Stimulated activated CD8-positive, alpha-beta memory T cell treated with anti-CD3 and anti-CD28 coated beads, Interleukin-4, amount 100 ng/mL, for 24 hours (primary cell): ENCODE data around the gene LINC01488.

ENCODE experiments used
- DNase-seq: peaks from one replicate; pipeline ENCODE4 v3.0.0-alpha.2; 2020; ENCODE audit warnings: low read depth

Gene LINC01488

DNA sequence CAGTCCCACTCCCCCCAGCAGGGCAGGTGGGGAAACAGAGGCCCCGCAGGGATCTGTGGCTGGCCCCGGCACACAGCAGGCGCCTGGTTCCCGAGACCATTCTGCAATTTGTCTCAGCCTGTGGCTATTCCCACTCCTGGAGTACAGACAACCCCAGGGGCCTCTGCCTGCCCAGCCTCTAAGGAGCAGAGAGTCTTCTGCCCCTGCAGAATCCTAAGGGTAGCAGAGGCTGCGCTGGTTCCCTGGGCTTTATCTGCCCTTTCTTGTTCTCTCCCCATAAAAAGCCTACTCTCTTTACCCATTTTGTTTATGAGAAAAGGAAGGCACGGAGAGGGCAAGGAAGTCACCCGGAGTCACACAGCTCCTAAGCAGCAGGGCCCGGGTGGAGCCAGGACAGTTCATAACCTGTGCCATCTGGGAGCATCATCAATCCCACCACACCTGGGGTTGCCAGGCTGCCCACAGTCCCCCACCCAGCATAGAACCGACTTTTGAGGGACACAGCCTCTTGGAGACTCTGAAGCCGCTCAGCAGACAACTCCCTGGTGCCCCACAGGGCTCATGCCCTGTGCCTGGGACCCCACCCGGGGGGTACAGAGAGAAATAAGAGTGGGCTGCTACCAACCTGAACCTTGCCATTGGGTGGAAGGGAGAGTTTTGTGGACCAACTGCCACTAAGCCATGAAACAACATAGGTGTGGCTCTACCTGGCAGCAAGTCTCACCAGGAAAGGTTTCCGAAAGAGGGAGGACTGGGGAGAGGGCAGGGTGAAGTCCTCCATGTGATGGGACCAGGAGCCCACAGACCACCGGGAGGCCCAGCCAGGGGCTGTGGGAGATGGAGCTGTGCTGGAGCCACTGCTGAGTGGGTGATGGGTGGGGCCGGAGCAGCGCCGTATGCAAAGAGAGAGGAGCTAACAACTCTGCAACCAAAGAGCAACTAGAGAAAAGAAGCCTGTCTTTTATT is 17.2 kb upstream of the LINC01488 start:
- DNase-seq, result no peak

DNA sequence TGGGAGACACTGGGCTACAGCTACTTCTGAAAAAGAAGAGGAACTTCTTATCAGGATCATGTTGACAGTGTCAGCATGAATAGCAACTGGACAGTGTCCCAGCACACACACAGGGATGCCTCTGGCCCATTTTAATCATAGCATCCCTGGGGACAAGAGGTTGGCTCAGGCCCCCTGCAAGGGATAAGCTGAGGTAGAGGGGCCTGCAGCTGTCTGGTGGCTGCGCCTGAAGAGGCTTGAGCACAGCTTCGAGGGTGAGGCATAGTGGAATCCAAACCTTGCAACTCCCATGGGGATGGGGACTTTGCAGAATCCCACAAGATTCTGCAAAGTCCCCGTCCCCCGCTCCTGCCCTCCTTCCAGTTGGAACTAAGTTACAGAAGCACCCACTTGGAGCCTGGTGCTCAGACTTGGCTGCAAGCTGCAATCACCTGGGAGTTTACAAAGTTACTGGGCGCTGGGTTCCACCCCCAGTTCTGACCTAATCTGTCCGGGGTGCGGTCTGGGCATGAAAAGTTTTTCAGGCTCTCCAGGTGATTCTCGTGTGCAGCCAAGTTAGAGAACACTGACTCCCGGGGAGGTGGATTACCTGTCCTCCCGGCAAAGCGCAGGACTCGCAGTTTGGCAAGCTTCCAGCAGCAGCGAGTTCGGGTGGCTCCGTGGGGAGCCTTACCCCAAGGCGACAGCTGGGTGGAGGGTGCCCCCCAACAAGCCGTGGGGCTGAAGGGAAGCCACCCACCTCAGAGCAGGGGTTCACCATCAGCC is 16.0 kb upstream of the LINC01488 start:
- DNase-seq, result no peak

DNA sequence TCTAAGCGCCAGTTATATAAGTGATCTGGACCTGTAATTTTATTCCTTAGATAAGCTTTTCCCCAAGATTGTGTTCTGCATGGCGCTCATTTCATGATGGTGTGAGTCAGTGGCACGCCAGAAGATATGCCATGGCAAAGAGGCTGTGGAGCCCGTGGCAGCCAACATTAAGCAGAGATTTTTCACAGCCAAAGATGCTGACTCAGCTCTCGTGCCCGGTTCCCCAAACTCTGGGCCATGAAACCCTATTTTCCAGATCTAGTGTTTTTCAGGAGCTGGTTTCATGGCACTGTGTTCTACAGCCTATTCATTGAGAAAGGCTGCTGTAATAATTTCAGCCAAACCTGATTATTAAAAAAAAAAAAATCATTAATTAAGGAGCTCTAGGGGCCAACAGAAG is 15.4 kb upstream of the LINC01488 start:
- no peak for DNase-seq

DNA sequence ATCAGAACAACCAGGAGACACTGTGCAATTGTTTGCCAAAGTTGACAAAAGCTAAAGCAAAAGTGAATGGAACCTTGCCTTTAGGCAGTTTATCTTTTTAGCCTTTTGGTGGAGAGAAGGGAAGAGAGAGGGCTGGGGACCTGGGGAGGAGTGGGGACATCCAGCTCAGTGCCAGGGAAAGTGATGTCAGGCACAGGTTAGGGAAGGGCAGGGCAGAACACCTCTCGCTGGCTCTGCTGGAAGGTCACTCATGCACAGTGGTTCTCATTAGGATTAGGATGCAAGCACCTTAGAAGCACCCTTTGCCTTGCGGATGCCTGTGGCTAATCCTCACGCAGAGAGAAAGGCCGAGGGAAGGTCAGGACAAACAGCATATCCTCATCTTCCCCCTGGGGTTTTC is 14.3 kb upstream of the LINC01488 start:
- no peak for DNase-seq

DNA sequence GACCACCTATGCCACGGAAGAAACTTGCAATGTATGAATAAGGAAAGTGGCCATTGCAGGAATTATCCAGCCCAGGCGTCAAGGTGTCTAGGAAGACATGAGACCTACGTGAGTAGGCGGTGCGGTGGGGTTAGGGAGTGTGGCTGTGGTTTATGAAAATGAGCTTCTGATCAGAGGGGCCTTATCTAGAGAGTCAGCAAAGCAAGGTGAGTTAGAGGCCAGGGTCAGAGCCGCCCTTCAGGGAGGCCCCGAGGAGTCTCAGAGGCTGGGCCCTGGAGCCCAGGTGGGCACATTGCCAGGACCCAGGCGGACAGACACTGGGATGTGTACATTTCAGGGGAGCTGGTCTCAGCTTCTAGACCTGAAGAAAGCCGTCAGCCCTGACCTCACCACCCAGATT is 13.8 kb upstream of the LINC01488 start:
- no peak for DNase-seq

DNA sequence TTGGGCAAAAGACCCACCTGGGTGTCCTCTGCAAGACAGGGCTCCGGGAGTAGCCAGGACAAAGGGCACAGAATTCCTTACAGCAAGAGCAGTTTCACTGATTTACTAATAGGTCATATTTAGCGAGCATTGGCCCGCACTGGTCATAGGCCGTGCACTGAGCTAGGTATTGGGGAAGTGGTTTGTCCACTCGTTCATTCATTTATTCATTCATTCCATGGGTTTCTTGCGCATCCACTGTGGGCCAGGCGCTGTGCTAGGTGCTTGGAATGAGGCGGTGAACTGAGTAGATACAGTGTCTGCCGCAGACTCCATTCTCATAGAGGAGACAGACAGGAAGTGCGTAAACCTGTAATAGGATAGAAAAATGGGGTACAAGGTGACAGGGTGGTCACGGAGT is 13.2 kb upstream of the LINC01488 start:
- DNase-seq, result no peak

DNA sequence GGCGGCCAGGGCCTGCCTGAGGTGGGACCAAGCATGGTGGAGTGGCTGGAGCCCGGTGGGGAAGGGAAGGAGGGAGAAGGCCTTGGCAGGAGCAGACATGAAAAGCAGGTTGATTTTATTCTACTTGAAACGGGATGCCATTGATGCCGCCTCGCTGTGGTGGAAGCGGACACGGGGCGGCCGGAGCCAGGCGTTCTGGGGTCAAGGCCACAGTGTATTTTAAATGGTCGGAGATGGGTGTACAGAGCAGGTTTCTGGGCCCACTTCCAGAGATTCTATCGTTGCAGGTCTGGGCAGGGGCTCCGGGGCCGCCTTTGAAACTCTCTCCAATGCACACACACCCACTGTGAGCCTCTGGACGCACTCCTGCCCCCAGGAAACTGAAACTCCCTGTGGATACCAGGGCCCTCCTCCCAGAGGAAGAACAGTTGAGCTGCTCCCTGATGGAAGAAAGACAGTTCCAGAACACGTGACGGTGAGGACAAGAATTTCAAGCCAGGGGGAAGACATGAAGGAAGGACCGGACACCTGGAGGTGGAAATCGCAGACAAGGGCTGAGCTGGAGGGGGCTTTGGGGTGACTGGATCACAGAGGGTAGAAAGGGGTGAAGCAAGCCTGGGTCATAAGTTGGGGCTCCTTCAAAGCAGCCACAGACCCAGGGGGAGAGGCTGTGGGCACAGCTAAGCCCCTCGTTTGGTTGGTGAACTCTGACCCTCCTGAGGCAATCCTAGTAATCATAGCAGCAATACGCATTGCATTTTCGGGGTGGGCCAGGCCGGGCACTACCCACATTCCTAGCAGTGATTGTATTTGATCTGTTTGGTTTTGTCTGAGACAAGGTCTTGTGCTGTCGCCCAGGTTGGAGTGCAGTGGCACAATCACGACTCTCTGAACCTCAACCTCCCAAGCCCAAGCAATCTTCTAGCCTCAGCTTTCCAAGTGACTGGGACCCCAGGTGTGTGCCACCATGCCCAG is 12.3 kb upstream of the LINC01488 start:
- no peak for DNase-seq

DNA sequence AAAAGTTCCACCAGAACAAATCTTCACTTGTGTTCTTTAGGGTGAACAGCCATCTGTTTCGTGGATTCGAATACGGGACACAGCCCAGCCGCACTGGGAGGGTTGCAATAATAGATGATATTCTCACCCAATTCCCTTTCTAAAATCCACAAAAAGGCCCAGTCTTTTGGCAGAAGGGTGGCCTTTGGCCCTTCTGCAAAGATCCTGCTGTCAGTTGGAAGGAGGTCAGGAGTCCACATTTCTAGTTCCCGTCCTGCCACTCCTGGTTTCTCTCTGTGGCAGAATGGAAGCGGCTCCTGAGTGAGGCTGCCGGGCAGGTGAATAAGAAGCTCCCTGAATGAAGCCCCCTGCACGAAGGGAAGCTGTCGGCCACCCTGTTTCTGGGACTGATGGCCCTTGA is 11.2 kb upstream of the LINC01488 start:
- DNase-seq, result no peak

DNA sequence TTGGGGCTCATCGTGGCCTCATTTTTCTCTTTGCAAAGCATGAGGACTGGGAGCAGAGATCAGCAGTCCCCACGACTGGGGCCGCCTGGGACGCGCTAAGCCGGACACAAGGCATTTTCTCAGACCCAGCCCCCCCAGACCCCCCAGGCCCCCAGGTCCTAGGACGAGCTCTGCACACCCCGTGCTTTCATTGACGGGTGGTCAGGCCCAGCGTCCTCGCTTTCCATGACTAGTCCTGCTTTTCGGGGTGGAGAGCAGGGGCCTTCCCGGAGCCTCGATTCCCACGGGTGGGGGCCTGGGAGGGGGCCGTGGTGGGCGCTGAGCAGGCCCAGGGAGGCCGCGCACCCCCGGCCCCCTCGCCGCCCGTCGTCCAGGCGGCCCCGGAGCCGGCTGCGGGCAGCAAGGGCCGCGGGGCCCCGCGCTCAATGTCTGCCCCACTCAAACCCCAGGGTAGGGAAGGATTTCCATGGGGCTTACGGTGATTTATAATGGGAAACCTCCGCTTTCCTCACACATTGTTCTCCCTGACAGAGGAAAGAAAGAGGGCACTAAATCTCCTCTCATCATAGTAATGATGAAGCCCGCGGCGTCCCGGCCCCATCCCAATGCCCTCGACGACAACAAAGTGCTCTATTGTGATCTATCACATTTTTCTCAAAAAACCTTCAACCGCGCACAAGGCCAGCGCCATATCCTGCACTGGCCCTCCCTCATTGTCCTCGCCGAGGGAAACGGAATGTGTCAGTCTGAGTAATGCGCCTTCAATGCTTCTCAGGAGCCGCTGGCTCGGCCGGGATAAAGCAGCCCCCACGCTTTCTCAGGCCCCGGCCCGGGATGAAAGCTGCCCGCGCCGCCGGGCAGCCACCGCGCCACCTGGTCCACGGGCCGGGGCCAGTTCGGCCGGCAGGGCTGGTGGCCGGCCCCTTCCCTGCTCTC is 10.4 kb upstream of the LINC01488 start:
- no peak for DNase-seq

DNA sequence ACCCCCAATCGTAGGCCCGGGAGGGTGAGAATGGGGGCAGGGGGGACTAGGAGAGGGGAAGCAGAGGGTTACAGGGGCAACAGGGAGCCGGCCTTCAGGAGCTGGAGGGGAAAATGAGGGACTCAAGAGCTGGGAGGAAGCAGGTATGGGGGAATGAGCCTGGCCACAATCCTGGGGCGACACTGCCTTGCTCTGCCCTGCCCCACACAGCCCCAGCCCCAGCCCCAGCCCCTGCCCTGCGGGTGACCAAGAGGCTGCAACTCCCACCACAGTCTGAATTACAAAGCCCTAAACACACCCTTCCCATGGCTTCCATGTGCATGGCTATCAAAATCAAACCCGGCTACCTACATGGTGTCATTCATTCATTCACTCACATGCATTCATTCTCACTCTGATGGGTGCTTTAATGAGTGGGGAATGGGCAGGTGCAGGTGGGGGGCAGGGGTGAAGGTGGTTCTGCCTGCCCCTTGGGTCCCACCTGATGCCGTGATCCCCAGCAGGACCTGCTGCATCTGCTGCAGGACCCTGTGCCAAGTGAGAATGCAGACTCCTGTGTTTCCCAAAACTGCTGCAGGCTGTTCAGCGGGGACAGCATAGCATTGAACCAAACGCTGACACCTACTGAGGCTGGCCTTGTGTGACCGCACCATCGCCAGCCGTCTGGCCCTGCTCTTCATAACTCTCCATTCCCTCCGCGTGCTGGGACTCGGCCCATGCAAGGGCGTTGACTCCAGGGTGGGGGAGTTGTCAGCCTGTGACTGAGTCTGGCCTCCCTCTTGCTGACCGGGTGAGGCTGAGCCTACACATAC is 9.5 kb upstream of the LINC01488 start:
- no peak for DNase-seq

DNA sequence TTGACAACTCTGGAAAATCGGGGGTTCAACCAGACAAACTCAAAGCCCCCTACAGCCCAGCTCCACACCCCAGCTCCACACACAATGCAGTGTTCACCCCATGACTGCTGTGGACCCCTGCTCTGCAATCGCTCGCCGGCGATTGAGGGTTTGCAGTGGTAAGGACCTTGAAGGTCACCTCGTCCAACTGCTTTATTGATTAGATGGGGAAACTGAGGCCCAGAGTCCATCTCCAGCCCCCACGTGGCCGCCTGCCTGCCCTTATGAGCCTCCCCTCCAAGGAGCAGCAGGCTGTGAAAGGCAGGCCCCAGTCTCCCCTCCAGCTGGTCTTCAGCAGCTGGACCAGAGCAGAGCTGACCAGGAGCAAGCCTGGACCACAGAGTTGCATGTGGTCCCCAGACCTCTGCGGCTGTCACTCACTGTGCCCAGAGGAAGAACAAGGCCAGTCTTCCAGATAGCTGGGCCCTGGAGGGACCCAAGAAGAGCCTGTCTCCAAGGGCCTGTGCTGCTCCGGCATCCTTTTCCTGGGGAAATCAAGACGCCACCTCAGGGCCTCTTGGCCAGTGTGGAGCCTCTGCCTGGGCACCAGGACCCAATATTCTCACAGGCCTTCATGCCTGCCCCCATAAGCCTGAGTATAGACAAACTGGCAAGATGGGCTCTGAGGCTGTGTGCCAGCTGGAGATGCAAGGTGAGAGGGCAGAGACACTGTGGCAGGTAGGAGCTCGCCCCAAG is 8.8 kb upstream of the LINC01488 start:
- no peak for DNase-seq

DNA sequence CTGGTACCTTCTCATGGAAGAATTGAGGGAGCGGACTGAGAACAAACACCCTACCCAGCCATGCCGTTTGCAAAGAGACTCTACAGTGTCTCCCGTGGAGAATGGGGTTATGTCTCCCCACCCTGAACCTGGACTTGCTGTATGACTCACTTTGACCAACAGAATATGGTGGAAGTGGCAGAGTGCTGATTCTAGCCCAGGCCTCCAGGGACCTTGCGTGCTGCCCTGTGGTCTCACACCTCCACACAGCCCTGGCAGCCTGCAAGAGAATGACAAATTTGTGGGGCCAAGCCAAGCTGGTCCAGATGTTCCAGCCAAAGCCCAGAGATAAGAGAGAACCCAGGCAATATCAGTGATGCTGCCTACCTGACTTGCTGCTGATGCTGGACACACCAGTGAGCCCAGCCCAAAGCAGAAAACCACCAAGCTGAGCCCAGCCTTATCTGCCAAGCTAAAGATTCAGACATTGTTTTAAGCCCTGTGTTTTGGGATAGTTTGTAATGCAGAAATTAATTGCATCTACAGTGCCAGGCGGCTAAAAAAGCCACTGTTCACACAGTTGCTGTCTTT is 8.1 kb upstream of the LINC01488 start:
- no peak for DNase-seq

DNA sequence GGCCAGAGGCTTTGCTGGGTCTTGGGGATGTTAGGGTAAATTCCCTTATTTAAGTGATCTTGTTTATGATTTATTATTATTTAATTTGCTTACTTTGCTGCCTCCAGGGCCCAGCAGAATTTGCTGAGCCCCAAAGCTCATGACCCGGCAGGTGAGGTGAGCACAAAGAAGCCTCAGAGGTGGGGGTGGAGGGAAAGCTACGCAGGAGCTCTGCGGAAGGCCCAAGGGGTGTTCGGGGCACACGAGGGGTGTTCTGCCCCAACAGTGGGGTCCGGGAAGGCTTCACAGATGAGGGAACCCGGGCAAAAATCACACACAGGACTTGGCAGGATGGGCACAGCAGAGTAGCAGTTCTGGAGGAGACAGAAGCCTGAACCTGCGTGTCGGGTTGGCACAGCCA is 6.7 kb upstream of the LINC01488 start:
- no peak for DNase-seq

DNA sequence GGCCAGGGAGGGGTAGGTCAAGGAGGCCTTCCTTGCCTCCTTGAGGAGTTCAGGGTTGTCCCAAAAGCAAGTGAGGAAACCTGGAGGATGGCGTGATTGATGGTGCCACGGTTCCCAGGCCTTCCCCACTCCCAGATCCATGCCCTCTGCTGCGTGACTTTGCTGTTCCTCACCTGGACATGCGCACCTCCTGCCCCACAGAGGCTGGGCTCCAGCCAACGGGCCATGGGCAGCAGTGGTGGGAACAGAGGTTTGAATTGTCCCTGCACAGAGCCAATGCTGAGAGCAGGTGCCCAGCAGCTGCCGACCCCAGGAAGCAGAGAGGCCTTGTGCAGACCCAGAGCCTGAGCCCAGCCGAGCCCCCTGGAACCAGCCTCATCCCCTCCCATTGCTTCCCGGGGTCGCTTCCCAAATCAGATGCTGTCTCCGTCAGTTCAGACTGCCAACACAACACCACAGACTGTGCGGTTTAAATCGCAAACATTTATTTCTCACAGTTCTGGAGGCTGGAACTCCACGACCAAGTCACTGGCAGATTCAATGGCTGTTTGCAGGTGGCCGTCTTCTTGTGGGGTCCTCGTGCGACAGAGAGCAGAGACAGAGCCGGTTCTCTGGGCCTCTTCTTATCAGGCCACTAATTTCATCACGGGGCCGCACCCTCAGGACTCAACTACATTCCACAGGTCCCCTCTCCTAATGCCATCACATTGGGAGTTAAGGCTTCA is 6.2 kb upstream of the LINC01488 start:
- DNase-seq, result no peak

DNA sequence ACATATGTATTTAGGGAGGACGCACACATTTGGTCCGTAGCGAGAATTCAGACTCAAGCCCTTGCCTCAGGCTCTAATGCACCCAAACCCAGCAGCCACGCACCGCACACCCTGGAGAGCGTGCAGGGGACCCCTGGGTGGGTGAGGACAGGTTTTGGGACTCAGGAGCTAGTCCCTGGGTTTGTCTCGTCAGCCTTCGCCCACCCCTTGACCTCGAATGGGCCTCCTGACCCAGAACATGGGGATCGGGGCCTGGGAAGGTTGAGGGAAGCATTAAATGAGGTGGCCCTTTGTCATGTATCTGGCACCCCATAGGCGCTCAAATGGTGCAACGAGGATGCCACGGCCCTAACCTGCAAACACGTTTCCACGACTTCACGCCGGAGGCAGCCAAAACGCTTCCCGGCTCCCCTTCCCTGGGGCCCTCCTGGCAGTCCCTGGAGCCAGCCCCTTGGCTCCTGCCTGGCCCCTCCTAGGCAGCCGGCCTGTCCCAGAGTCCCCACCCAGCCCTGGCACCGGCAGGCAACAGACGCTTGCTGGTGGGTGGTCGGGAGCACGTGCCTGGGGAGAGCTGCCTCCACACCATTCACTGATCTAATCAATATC is 5.5 kb upstream of the LINC01488 start:
- DNase-seq, result no peak

DNA sequence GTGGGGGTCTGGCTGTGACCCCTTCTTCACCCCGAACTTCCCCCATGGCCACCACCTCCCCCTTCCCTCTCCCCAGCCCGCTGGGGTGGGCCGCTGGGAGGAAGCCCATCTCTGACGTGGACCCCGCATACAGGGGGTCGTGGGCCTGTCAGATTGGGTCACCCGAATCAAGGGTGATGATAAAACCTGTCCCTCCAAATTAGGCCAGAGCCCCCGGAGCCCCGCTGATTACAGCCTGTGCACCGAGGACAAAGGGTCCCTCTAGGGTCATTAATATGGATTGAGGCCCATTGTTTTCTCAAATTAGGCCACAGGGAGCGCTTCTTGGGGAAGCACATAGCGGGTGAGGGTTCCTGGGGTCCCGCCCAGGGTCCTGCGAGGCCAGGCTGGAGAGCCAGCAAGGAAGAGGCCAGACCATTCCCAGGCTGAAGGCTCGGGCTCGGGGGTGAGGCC is 4.9 kb upstream of the LINC01488 start:
- no peak for DNase-seq

DNA sequence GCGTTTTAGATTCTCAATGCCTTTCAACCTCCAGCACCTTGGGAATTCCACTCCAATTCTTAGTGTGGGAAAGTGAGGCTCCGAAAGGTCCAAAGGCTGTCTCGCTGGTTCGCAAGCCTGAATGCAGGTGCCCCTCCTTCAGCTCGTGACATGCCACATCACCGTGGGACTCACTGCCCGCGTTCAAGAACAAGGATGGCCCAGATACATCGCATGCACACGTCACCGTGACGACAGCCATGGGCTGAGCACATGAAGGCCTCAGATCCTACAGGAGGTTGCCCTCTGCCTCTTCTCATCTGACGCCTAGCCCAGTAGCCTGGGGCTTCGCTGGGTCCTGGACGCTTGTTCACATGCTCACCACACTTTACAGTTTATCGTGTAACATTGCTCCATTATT is 4.4 kb upstream of the LINC01488 start:
- DNase-seq, result no peak
